Endothelial cell of umbilical vein (primary cell): Measurements from ENCODE around the gene GPX5. TPM values are rescaled to one million over a fixed set of nuclear protein-coding genes. Genes with fewer than 3 reads are reported as not detected.

Source experiments
- BruUV-seq: library from RNA; stranded (reverse); fragments of 400-500 nt; replicated peaks from 2 replicates; lab custom pipeline; 2021; lab: Mats Ljungman, UMichigan
- CTCF ChIA-PET: fragments of 300-600, 350-600 bp; sonication (Branson Sonifier 250); formaldehyde crosslinking; loops from one replicate; lab custom pipeline; 2021; ENCODE audit warnings: antibody characterized with exemption, inconsistent platforms; lab: Charles Lee
- POLR2A ChIA-PET: fragments of 300-600, 350-600 bp; sonication (Branson Sonifier 250); formaldehyde crosslinking; loops from one replicate; lab custom pipeline; 2021; ENCODE audit warnings: antibody characterized with exemption, inconsistent platforms; lab: Charles Lee
- DNase-seq: peaks from one replicate; pipeline ENCODE4 v3.0.0-alpha.2; 2011; ENCODE audit warnings: low read depth, low spot score
- FAIRE-seq: peaks from 2 replicates; lab custom pipeline; 2011; peaks lifted over from hg19 to GRCh38; lab: Jason Lieb, UNC
- H2AFZ ChIP-seq: 2 replicates; pipeline ENCODE4 v1.6.0; 2012; ENCODE audit warnings: low read depth, low read length, control low read depth, inconsistent platforms
- H3K27ac ChIP-seq: 2 replicates; pipeline ENCODE4 v1.5.1; 2011; ENCODE audit warnings: low read depth, mild to moderate bottlenecking, control low read depth, low read length, moderate library complexity; ENCODE audit not compliant: insufficient read depth
- H3K27me3 ChIP-seq, 2 experiments: 2 replicates each; pipeline versions ENCODE4 v1.6.0 to v1.6.1; 2011; ENCODE audit warnings: low read length in 2 of 2, mixed read lengths in 1 of 2; ENCODE audit not compliant: control insufficient read depth in 2 of 2, insufficient read depth in 2 of 2
- H3K36me3 ChIP-seq, 2 experiments: 2 replicates in 1 of 2; 3 replicates in 1 of 2; pipeline ENCODE4 v1.5.1; 2011; ENCODE audit warnings: low read length in 2 of 2, mild to moderate bottlenecking in 1 of 2, moderate library complexity in 1 of 2; ENCODE audit not compliant: control insufficient read depth in 2 of 2, insufficient read depth in 2 of 2; ENCODE audit errors: extremely low read depth in 1 of 2
- H3K4me1 ChIP-seq: 3 replicates; pipeline ENCODE4 v1.5.1; 2011; ENCODE audit warnings: mild to moderate bottlenecking, low read length; ENCODE audit not compliant: control insufficient read depth, insufficient read depth; ENCODE audit errors: extremely low read depth
- H3K4me2 ChIP-seq: 2 replicates; pipeline ENCODE4 v1.6.1; 2011; ENCODE audit warnings: low read length, control low read depth, mixed read lengths; ENCODE audit not compliant: insufficient read depth
- H3K4me3 ChIP-seq, 3 experiments: fragments of 200-600 bp in 1 of 3; sonication (generic), shearing (Covaris generic) in 1 of 3; replicated peaks in 1 of 3; 2 replicates each; pipeline ENCODE4 v1.5.1; 2011 to 2016; ENCODE audit warnings: control low read depth in 3 of 3, low read length in 3 of 3, mild to moderate bottlenecking in 2 of 3, inconsistent platforms in 1 of 3, low read depth in 1 of 3, moderate library complexity in 1 of 3; ENCODE audit not compliant: insufficient read depth in 1 of 3
- H3K79me2 ChIP-seq: 2 replicates; pipeline ENCODE4 v1.6.0; 2012; ENCODE audit warnings: low read length, inconsistent platforms; ENCODE audit not compliant: control insufficient read depth, insufficient read depth
- H3K9ac ChIP-seq: replicated peaks from 2 replicates; pipeline ENCODE3; 2011; ENCODE audit warnings: low read length, control low read depth; ENCODE audit not compliant: insufficient read depth; ENCODE audit errors: extremely low read depth
- H3K9me1 ChIP-seq: replicated peaks from 3 replicates; pipeline ENCODE4 v1.6.0; 2011; ENCODE audit warnings: mild to moderate bottlenecking, low read length; ENCODE audit not compliant: control insufficient read depth, insufficient read depth; ENCODE audit errors: extremely low read depth
- H3K9me3 ChIP-seq: replicated peaks from 2 replicates; pipeline ENCODE4 v1.5.1; 2012; ENCODE audit warnings: low read length, inconsistent platforms; ENCODE audit not compliant: control insufficient read depth, insufficient read depth
- H4K20me1 ChIP-seq: replicated peaks from 2 replicates; pipeline ENCODE3; 2011; ENCODE audit warnings: mild to moderate bottlenecking, low read length; ENCODE audit not compliant: control insufficient read depth, insufficient read depth; ENCODE audit errors: extremely low read depth
- CTCF ChIP-seq, 2 donors: IDR thresholded peaks; 1 replicate in 1 of 2; 2 replicates in 1 of 2; pipeline ENCODE4 v1.5.1; 2011; ENCODE audit warnings: low read length in 2 of 2, mild to moderate bottlenecking in 2 of 2, moderate library complexity in 2 of 2, control low read depth in 1 of 2, inconsistent platforms in 1 of 2, low read depth in 1 of 2; ENCODE audit not compliant: insufficient read depth in 1 of 2; ENCODE audit errors: extremely low read depth in 1 of 2
- EZH2 ChIP-seq: IDR thresholded peaks from 2 replicates; pipeline ENCODE4 v1.6.1; 2012; ENCODE audit warnings: borderline replicate concordance, low read depth, mild to moderate bottlenecking, moderate library complexity, low read length, inconsistent platforms; ENCODE audit not compliant: severe bottlenecking
- FOS ChIP-seq: IDR thresholded peaks from 2 replicates; pipeline ENCODE4 v1.6.1; 2011; ENCODE audit warnings: mild to moderate bottlenecking, low read length, moderate library complexity, borderline replicate concordance; ENCODE audit not compliant: insufficient read depth
- GATA2 ChIP-seq: IDR thresholded peaks from 2 replicates; pipeline ENCODE4 v1.7.0; 2011; ENCODE audit warnings: low read depth, mild to moderate bottlenecking, moderate library complexity, mixed read lengths, low read length; ENCODE audit not compliant: insufficient read length, insufficient read depth
- JUN ChIP-seq: IDR thresholded peaks from 2 replicates; pipeline ENCODE4 v1.6.1; 2011; ENCODE audit warnings: borderline replicate concordance, low read depth; ENCODE audit not compliant: insufficient read length, insufficient read depth
- MAX ChIP-seq: IDR thresholded peaks from 2 replicates; pipeline ENCODE4 v1.6.1; 2011; ENCODE audit not compliant: insufficient read depth, insufficient read length
- MYC ChIP-seq: IDR thresholded peaks from one replicate; pipeline ENCODE4 v1.6.1; 2011; ENCODE audit warnings: mild to moderate bottlenecking, low read depth, low read length
- POLR2A ChIP-seq: IDR thresholded peaks from 2 replicates; pipeline ENCODE4 v1.6.1; 2012; ENCODE audit warnings: low read depth, mild to moderate bottlenecking, control low read depth, low read length
- POLR2AphosphoS5 ChIP-seq: IDR thresholded peaks from 2 replicates; pipeline ENCODE4 v1.6.1; 2012; ENCODE audit warnings: low read depth, mild to moderate bottlenecking, control low read depth, low read length, moderate library complexity; ENCODE audit not compliant: insufficient read depth
- dilution Hi-C: fragments of 300-500 bp; cut with MboI; formaldehyde crosslinking; loops from one replicate; pipeline ENCODE4 v1.15.0; 2019; ENCODE audit warnings: low sequenced_read_pairs; ENCODE audit not compliant: extremely low pct_ligation_motif_present
- intact Hi-C: fragments of 100-400 bp; cut with micrococcal nuclease; formaldehyde crosslinking; loops from one replicate; pipeline ENCODE4 v1.10.0; 2022
- polyA plus RNA-seq, 4 experiments: library from polyadenylated mRNA; depleted of rRNA in 3 of 4; stranded (reverse) in 3 of 4; unstranded in 1 of 4; fragments of >200 nt; gene quantifications; 2 replicates each; pipeline versions ENCODE4 v1.2.1 to v1.2.3, GENCODE V29; 2011 to 2012; ENCODE audit warnings: missing spikeins in 1 of 4
- total RNA-seq: library from RNA; stranded (reverse); gene quantifications from 2 replicates; pipeline ENCODE4 v1.2.3, GENCODE V29; 2021

The GPX5 gene
- total and polyA plus RNA-seq, 2 donors (not counting 3 experiments of a cell fraction or from before 2014, with no cell fraction given), result not detected

GRCh38 chr6:28522594-28523240, 3.0 kb upstream of the GPX5 start:
- Histone ChIP-seq H3K4me2 (no peak overlapping the region), H2AFZ (no peak overlapping the region), H3K27me3 (peaks cover 0 to 2% of the 10 kb centered on the region in 2 experiments), H3K27ac (no peak overlapping the region), H3K9me1 (no peaks in the 10 kb centered on the region), H3K4me3 (no peak overlapping the region), H3K36me3 (no peaks in the 10 kb centered on the region), H3K9me3 (no peaks in the 10 kb centered on the region), H3K79me2 (no peaks in the 10 kb centered on the region), H3K4me1 (no peaks in the 10 kb centered on the region), H4K20me1 (no peaks in the 10 kb centered on the region), H3K9ac (no peak overlapping the region)
- intact Hi-C loops, result no loop called here
- CTCF ChIA-PET, result no interaction called here
- no TSS peak for BruUV-seq
- no peak for DNase-seq
- no peak for TF ChIP-seq FOS
- TF ChIP-seq CTCF (IDR thresholded peaks at IDR 0.05; ENCODE audit: extremely low read depth in 1 of 2, insufficient read depth in 1 of 2, low read depth in 1 of 2, low read length in 2 of 2), result no peak
- no peak for FAIRE-seq
- POLR2A ChIA-PET, result no interaction called here
- dilution Hi-C loops, result no loop called here

GRCh38 chr6:28523241-28523622, 2.4 kb upstream of the GPX5 start:
- ChIA-PET POLR2A (no interaction called here), CTCF (no interaction called here)
- Histone ChIP-seq H3K9ac (no peak overlapping the region), H3K4me1 (no peaks in the 10 kb centered on the region), H3K9me1 (no peaks in the 10 kb centered on the region), H3K27me3 (no peaks in the 10 kb centered on the region), H2AFZ (no peak overlapping the region), H3K4me2 (no peak overlapping the region), H3K27ac (no peak overlapping the region), H3K79me2 (no peaks in the 10 kb centered on the region), H3K36me3 (no peaks in the 10 kb centered on the region), H3K9me3 (no peaks in the 10 kb centered on the region), H3K4me3 (no peak overlapping the region), H4K20me1 (no peaks in the 10 kb centered on the region)
- DNase-seq, result no peak
- intact Hi-C loops (no loop called here), dilution Hi-C loops (no loop called here)
- FAIRE-seq, result no peak
- no TSS peak for BruUV-seq
- TF ChIP-seq MAX (no peak), JUN (no peak), POLR2A (no peak), CTCF (IDR thresholded peaks at IDR 0.05; ENCODE audit: extremely low read depth in 1 of 2, insufficient read depth in 1 of 2, low read depth in 1 of 2, low read length in 2 of 2) (no peak), EZH2 (no peak), FOS (no peak), GATA2 (no peak), MYC (no peak), POLR2AphosphoS5 (no peak)
